Retinal pigment epithelial cell (primary cell): Measurements from ENCODE around the gene SCAPER.

Source experiments
- DNase-seq: peaks from one replicate; pipeline ENCODE4 v3.0.0-alpha.2; 2010; ENCODE audit warnings: low read depth
- H3K4me3 ChIP-seq: 2 replicates; pipeline ENCODE4 v1.5.1; 2011; ENCODE audit warnings: mild to moderate bottlenecking, low read length, control low read depth, moderate library complexity
- TF ChIP-seq, protein P1 (sequence below): conservative IDR thresholded peaks from 2 replicates; pipeline ENCODE4 v1.5.1; 2011; ENCODE audit warnings: low read depth, low read length, control low read depth, inconsistent platforms

The SCAPER gene

DNA sequence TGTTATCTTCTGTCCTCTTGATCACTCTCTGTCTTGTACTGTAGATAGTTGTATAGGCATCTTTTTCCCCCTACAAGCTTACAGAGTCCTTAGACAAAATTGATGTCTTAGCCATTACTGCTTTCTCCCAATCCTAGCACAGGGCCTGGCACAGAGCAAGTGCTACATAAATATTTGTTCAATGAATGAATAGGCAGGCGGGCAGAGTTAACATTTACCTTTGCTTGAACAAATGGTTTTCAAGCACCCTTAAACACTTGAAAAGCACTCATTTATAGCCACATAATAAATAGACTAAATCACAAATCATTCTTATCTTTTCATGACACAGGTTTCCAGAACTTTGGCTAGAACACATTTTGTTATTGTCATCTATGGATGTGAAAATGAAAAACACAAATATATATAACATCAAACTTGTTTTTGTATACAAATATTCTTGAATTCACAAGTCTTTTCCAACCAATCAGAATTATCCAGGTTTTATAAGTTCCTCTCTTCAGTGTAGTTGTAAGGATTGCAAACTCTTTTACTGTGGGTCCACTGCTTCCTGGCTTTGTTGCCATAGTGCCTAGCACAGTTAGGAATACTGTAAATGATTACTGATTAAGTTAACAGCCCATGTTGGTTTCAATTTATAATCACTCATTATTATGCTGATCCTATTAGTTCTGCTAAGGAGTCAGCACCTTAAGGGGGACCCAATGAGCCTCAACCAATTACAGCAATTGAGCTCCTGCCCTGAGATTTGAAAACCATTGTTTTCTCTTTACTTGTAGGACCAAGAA, 506.6 kb downstream of the SCAPER start:
- DNase-seq: no peak
- no peak overlapping the region for H3K4me3 ChIP-seq
- TF ChIP-seq, protein P1, sequence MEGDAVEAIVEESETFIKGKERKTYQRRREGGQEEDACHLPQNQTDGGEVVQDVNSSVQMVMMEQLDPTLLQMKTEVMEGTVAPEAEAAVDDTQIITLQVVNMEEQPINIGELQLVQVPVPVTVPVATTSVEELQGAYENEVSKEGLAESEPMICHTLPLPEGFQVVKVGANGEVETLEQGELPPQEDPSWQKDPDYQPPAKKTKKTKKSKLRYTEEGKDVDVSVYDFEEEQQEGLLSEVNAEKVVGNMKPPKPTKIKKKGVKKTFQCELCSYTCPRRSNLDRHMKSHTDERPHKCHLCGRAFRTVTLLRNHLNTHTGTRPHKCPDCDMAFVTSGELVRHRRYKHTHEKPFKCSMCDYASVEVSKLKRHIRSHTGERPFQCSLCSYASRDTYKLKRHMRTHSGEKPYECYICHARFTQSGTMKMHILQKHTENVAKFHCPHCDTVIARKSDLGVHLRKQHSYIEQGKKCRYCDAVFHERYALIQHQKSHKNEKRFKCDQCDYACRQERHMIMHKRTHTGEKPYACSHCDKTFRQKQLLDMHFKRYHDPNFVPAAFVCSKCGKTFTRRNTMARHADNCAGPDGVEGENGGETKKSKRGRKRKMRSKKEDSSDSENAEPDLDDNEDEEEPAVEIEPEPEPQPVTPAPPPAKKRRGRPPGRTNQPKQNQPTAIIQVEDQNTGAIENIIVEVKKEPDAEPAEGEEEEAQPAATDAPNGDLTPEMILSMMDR: no peak

DNA sequence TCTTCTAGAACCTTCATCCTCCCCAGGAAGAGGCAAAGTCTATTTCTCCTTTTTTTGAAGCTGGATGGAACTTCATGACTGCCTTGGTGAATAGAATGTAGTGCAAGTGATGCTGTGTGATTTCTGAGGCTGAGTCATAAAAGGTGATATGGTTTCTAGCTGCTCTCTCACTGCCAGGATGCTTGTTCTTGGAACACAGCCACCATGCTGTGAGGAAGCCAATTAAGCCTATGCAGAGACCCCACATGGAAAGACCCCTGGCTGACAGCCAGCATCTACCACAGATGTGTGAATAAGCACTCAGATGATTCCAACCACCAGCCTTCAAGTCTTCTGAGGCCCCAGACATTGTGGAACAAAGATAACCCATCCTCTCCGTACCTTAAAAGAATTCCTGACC, 511.5 kb downstream of the SCAPER start:
- TF ChIP-seq, protein P1: no peak
- no peak overlapping the region for H3K4me3 ChIP-seq
- DNase-seq: peak; percentile 57

DNA sequence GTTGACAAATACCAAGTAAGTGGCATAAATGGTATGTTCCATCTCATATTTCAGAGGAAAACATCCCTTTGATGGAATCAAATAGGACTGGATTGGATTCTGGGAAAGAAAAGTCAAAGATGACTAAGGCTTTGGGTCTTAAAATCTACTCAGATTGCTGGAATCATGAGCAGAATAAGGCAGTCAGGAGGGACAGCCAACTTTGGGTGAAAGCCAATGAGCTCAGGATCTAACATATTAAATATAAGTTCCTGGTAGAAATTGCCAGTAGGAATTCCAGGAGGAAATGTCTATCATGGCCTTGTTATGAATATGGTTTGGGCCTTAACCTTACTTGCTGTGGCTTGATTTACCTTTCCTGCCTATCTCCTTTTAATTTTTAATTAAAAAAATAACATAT, 513.3 kb downstream of the SCAPER start:
- TF ChIP-seq, protein P1: no peak
- peak; percentile 19 for DNase-seq
- H3K4me3 ChIP-seq: no peak overlapping the region

DNA sequence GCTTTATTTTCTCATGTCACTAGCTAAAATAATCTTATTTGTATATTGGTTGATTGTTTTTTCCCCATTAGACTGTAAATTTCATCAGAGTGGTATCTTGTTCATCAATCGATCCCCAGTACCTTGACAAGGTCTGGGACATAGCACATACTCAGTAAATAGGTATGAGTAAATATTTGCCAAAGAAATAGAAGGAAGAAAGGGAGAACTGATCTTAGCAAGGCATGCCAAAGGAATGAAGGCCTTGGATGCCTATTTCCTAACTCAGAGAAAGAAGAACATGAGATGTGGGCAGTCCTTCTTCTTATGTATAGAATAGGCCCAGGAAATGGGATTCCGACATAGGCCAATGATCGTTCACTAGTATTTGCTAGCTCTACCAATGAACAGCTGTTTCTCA, 513.8 kb downstream of the SCAPER start:
- TF ChIP-seq, protein P1: no peak
- no peak for DNase-seq
- no peak overlapping the region for H3K4me3 ChIP-seq

DNA sequence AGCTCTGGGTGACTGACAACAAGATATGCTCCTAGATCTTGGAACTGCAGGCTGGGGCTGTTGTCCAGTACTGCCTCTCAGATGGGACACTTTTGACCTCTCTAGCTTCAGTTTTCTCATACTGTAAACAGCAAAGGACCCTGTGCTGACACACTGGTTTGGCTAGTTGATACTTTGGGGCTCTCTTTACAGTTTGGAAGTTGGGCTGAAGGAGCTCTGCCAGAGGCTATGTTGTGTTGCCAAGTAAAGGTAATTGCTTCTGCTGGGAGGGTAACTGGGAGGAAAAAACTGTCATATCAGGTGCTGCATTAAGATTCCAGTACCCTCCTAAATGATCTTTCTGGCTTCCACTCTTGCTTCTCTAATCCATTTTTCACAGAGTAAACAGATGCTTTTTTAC, 514.6 kb downstream of the SCAPER start:
- no peak for DNase-seq
- H3K4me3 ChIP-seq: no peak overlapping the region
- TF ChIP-seq, protein P1: no peak

DNA sequence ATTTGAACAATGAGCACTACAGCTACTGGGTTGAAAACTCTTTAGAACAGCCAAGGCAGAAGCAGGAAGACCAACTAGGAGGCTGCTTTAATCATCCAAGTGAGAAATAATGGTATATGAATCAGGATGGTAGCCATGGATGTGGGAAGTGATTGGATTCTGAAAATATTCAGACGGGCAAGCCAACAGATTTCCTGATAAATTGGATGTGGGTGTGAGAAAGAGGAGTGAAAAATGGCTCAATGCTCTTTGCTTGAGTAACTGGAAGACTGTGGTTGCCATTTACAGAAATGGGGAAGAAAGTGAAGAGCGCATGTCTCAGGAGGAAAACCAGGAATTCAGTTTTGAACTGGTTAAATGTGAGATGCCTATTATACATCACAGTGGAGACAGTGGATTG, 518.2 kb downstream of the SCAPER start:
- H3K4me3 ChIP-seq: no peak overlapping the region
- no peak for DNase-seq
- TF ChIP-seq, protein P1: no peak

DNA sequence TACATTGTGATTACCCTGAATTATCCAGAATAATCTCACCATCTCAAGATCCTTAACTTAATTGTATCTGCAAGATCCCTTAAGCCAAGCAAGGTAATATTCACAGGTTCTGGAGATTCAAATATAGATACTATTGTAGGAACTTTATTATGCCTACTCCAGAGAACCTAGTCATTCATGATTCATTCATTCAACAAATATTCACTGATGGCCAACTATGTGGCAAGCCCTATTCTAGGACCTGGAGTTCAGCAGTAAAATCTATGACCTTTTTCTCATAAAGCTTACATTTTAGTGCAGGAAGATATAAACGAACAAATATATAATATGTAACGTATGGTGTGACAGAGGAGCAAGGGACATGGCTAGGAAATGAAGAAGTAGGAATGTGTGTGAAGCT, 519.0 kb downstream of the SCAPER start:
- H3K4me3 ChIP-seq: no peak overlapping the region
- TF ChIP-seq, protein P1: no peak
- no peak for DNase-seq
